H9 (cell line): ENCODE data around the gene ENTREP3. TPM values are rescaled to one million over a fixed set of nuclear protein-coding genes. Genes with fewer than 3 reads are reported as not detected.

ENCODE experiments used
- DNase-seq: peaks from one replicate; pipeline ENCODE4 v3.0.0-alpha.2; 2017
- H2AFZ ChIP-seq: one replicate; pipeline ENCODE4 v1.6.1; 2013; ENCODE audit warnings: mild to moderate bottlenecking, low read length, control low read depth, moderate library complexity
- H2AK5ac ChIP-seq: 2 replicates; pipeline ENCODE4 v1.6.1; 2013; ENCODE audit warnings: low read length, control low read depth, mixed read lengths; ENCODE audit not compliant: insufficient read length
- H2BK120ac ChIP-seq: one replicate; pipeline ENCODE4 v1.6.1; 2013; ENCODE audit warnings: low read depth, mild to moderate bottlenecking, low read length, control low read depth, inconsistent platforms; ENCODE audit not compliant: poor library complexity, severe bottlenecking
- H2BK12ac ChIP-seq: 2 replicates; pipeline ENCODE4 v1.6.1; 2013; ENCODE audit warnings: low read length, control low read depth, mixed read lengths, low read depth; ENCODE audit not compliant: insufficient read length
- H2BK15ac ChIP-seq: 2 replicates; pipeline ENCODE4 v1.6.1; 2013; ENCODE audit warnings: low read depth, low read length, control low read depth
- H2BK20ac ChIP-seq: one replicate; pipeline ENCODE4 v1.6.1; 2013; ENCODE audit warnings: low read depth, mild to moderate bottlenecking, low read length, control low read depth, inconsistent platforms; ENCODE audit not compliant: poor library complexity, severe bottlenecking
- H2BK5ac ChIP-seq: 2 replicates; pipeline ENCODE4 v1.6.1; 2013; ENCODE audit warnings: low read length, control low read depth, mixed read lengths; ENCODE audit not compliant: insufficient read length
- H3K14ac ChIP-seq: 2 replicates; pipeline ENCODE4 v1.6.1; 2013; ENCODE audit warnings: low read length, control low read depth; ENCODE audit not compliant: insufficient read depth
- H3K18ac ChIP-seq: 2 replicates; pipeline ENCODE4 v1.6.1; 2013; ENCODE audit warnings: low read depth, mild to moderate bottlenecking, mixed read lengths, low read length, control low read depth; ENCODE audit not compliant: insufficient read length
- H3K23ac ChIP-seq: 2 replicates; pipeline ENCODE4 v1.6.1; 2013; ENCODE audit warnings: low read length, control low read depth, mixed read lengths, low read depth; ENCODE audit not compliant: insufficient read length
- H3K23me2 ChIP-seq: 2 replicates; pipeline ENCODE4 v1.6.1; 2013; ENCODE audit warnings: low read depth, mild to moderate bottlenecking, mixed read lengths, low read length, control low read depth; ENCODE audit not compliant: insufficient read length, poor library complexity, severe bottlenecking
- H3K27ac ChIP-seq: 2 replicates; pipeline ENCODE4 v1.5.1; 2013; ENCODE audit warnings: low read length, control low read depth, mixed read lengths, low read depth; ENCODE audit not compliant: insufficient read length
- H3K27me3 ChIP-seq: 2 replicates; pipeline ENCODE4 v1.6.1; 2013; ENCODE audit warnings: low read length, control low read depth, inconsistent platforms; ENCODE audit not compliant: insufficient read depth
- H3K4ac ChIP-seq: 2 replicates; pipeline ENCODE4 v1.6.1; 2013; ENCODE audit warnings: low read depth, mild to moderate bottlenecking, control low read depth, inconsistent platforms, low read length, moderate library complexity
- H3K4me1 ChIP-seq: 2 replicates; pipeline ENCODE4 v1.6.1; 2013; ENCODE audit warnings: low read length, control low read depth, inconsistent platforms; ENCODE audit not compliant: insufficient read depth
- H3K4me2 ChIP-seq: 2 replicates; pipeline ENCODE4 v1.6.1; 2013; ENCODE audit warnings: low read length, control low read depth, mixed read lengths; ENCODE audit not compliant: insufficient read length, insufficient read depth
- H3K56ac ChIP-seq: 2 replicates; pipeline ENCODE4 v1.6.1; 2013; ENCODE audit warnings: low read depth, mild to moderate bottlenecking, mixed read lengths, low read length, control low read depth; ENCODE audit not compliant: insufficient read length
- H3K79me1 ChIP-seq: 2 replicates; pipeline ENCODE4 v1.6.1; 2013; ENCODE audit warnings: low read depth, mild to moderate bottlenecking, moderate library complexity, low read length, control low read depth, inconsistent platforms; ENCODE audit not compliant: insufficient read depth, poor library complexity, severe bottlenecking
- H3K79me2 ChIP-seq: 2 replicates; pipeline ENCODE4 v1.6.1; 2013; ENCODE audit warnings: low read length, control low read depth, inconsistent platforms; ENCODE audit not compliant: insufficient read depth
- H3K9ac ChIP-seq: 2 replicates; pipeline ENCODE4 v1.6.1; 2013; ENCODE audit warnings: low read length, control low read depth, mixed read lengths; ENCODE audit not compliant: insufficient read length; ENCODE audit errors: extremely low read depth
- H3K9me3 ChIP-seq: one replicate; pipeline ENCODE4 v1.6.1; 2013; ENCODE audit warnings: low read depth, low read length, inconsistent platforms; ENCODE audit not compliant: control insufficient read depth
- H3T11ph ChIP-seq: one replicate; pipeline ENCODE4 v1.6.1; 2013; ENCODE audit warnings: mild to moderate bottlenecking, low read length, control low read depth, inconsistent platforms
- H4K20me1 ChIP-seq: one replicate; pipeline ENCODE4 v1.6.1; 2013; ENCODE audit not compliant: control insufficient read depth, insufficient read length, insufficient read depth
- H4K5ac ChIP-seq: 2 replicates; pipeline ENCODE4 v1.6.1; 2013; ENCODE audit warnings: low read depth, mild to moderate bottlenecking, mixed read lengths, low read length, control low read depth; ENCODE audit not compliant: insufficient read length
- H4K8ac ChIP-seq: replicated peaks from 2 replicates; pipeline ENCODE4 v1.6.1; 2013; ENCODE audit warnings: low read length, control low read depth, mixed read lengths, low read depth; ENCODE audit not compliant: insufficient read length
- H4K91ac ChIP-seq: 2 replicates; pipeline ENCODE4 v1.6.1; 2013; ENCODE audit warnings: low read depth, mild to moderate bottlenecking, moderate library complexity, mixed read lengths, low read length, control low read depth; ENCODE audit not compliant: insufficient read length
- H3K27ac Mint-ChIP-seq, 3 experiments: 2 replicates in 2 of 3; 3 replicates in 1 of 3; pipeline ENCODE4 v1.8.0; 2020 to 2021; ENCODE audit warnings: mixed read lengths in 3 of 3, mild to moderate bottlenecking in 1 of 3, moderate library complexity in 1 of 3
- H3K27me3 Mint-ChIP-seq: 2 replicates; pipeline ENCODE4 v1.8.0; 2021; ENCODE audit warnings: low read depth, mild to moderate bottlenecking, moderate library complexity, mixed read lengths
- H3K36me3 Mint-ChIP-seq, 3 experiments: 2 replicates in 2 of 3; 3 replicates in 1 of 3; pipeline ENCODE4 v1.8.0; 2020 to 2021; ENCODE audit warnings: low read depth in 3 of 3, mixed read lengths in 3 of 3; ENCODE audit not compliant: insufficient read depth in 1 of 3
- H3K4me1 Mint-ChIP-seq, 2 experiments: 2 replicates each; pipeline ENCODE4 v1.8.0; 2020; ENCODE audit warnings: mixed read lengths in 2 of 2
- H3K4me3 Mint-ChIP-seq, 2 experiments: 2 replicates in 1 of 2; 3 replicates in 1 of 2; pipeline ENCODE4 v1.8.0; 2020 to 2021; ENCODE audit warnings: mild to moderate bottlenecking in 2 of 2, mixed read lengths in 2 of 2, moderate library complexity in 1 of 2
- H3K9me3 Mint-ChIP-seq, 2 experiments: 2 replicates in 1 of 2; 3 replicates in 1 of 2; pipeline ENCODE4 v1.8.0; 2020; ENCODE audit warnings: mild to moderate bottlenecking in 2 of 2, mixed read lengths in 2 of 2, moderate library complexity in 1 of 2
- CTCF ChIP-seq: fragments of 200-600 bp; sonication (generic); conservative IDR thresholded peaks from 3 replicates; pipeline ENCODE4 v1.8.0; 2021; ENCODE audit warnings: antibody characterized with exemption, mild to moderate bottlenecking
- WGBS: extraction: QIAGEN DNeasy Blood & Tissue Kit; methylation state at CpG from one replicate; pipeline ENCODE4 v1.1.7; 2013; ENCODE audit warnings: missing lambda C conversion rate, low lambda C conversion rate, mixed read lengths; ENCODE audit not compliant: insufficient read length; ENCODE audit errors: extremely low coverage; 5-methylcytosine and 5-hydroxymethylcytosine counted together
- total RNA-seq: library from RNA; stranded (reverse); gene quantifications from 2 replicates; pipeline ENCODE4 v1.2.1, GENCODE V29; 2021

Gene ENTREP3
- total RNA-seq, 1 experiment from 2014 or later: 41.0 TPM

- Mint-ChIP-seq H3K4me1 (peaks cover 0 to 3% of the 10 kb centered on the region in 2 experiments; a peak in 1 of 4 replicates), H3K9me3 (no peaks in the 10 kb centered on the region), H3K4me3 (no peak overlapping the region), H3K36me3 (peaks cover 4 to 12% (median 4%) of the 10 kb centered on the region in 3 experiments; a peak in 4 of 7 replicates), H3K27me3 (no peaks in the 10 kb centered on the region; the same call in 1 of the 2 replicates), H3K27ac (peak overlapping the region in 1 of 3 experiments; percentile 70; a peak in 2 of 7 replicates)
- Histone ChIP-seq H3K23me2 (peaks cover 3% of the 10 kb centered on the region), H2BK12ac (no peak overlapping the region), H2BK5ac (no peak overlapping the region), H3K79me1 (no peaks in the 10 kb centered on the region), H3K4me2 (no peak overlapping the region), H4K91ac (no peak overlapping the region), H2AFZ (no peak overlapping the region), H3K23ac (no peak overlapping the region), H3K27me3 (no peaks in the 10 kb centered on the region), H3T11ph (no peak overlapping the region), H3K56ac (no peak overlapping the region), H2BK20ac (no peak overlapping the region), H2BK15ac (no peak overlapping the region), H3K4ac (no peak overlapping the region), H4K20me1 (no peaks in the 10 kb centered on the region), H3K79me2 (no peaks in the 10 kb centered on the region), H3K4me1 (no peaks in the 10 kb centered on the region), H4K8ac (no peak overlapping the region), H4K5ac (no peak overlapping the region), H2AK5ac (no peak overlapping the region), H2BK120ac (no peak overlapping the region), H3K27ac (no peak overlapping the region), H3K9ac (no peak overlapping the region), H3K14ac (no peak overlapping the region), H3K9me3 (no peaks in the 10 kb centered on the region), H3K18ac (no peak overlapping the region)
- no CpG with 5 or more reads among the region's 18 CpGs for WGBS
- no peak for TF ChIP-seq CTCF
- no peak for DNase-seq
These were observed 30.4 kb upstream of the ENTREP3 start for GRCh38 chr1:155285631-155286044.
